DND-41 (cell line): ENCODE results near the gene MACROD2.

Experiments
- CTCF ChIP-seq: IDR thresholded peaks from 2 replicates; pipeline ENCODE4 v1.5.1; 2012; ENCODE audit warnings: borderline replicate concordance, low read length, moderate library complexity, mild to moderate bottlenecking; ENCODE audit not compliant: poor library complexity, severe bottlenecking; ENCODE audit errors: extremely low read depth
- EZH2 ChIP-seq: IDR thresholded peaks from 3 replicates; pipeline ENCODE4 v1.6.1; 2012; ENCODE audit warnings: borderline replicate concordance, low read depth, mild to moderate bottlenecking, moderate library complexity, low read length, inconsistent platforms; ENCODE audit not compliant: severe bottlenecking

- no peak for TF ChIP-seq CTCF
- no peak for TF ChIP-seq EZH2
These were observed 454.9 kb downstream of the MACROD2 start for GRCh38 chr20:14450256-14450655.
